Epithelial cell of esophagus (primary cell): ENCODE results near the gene MYRIP.

Experiments used
- DNase-seq: peaks from one replicate; pipeline ENCODE4 v3.0.0; 2010; ENCODE audit warnings: low read depth
- H3K4me3 ChIP-seq: 2 replicates; pipeline ENCODE4 v1.5.1; 2011; ENCODE audit warnings: mild to moderate bottlenecking, low read length, control low read depth
- CTCF ChIP-seq: IDR thresholded peaks from 2 replicates; pipeline ENCODE4 v1.5.1; 2011; ENCODE audit warnings: low read depth, mild to moderate bottlenecking, low read length, control low read depth, inconsistent platforms; ENCODE audit not compliant: insufficient read depth; ENCODE audit errors: missing control alignments

Gene MYRIP

GRCh38 chr3:40298075-40298474, 488.7 kb downstream of the MYRIP start:
- DNase-seq, result no peak

DNA sequence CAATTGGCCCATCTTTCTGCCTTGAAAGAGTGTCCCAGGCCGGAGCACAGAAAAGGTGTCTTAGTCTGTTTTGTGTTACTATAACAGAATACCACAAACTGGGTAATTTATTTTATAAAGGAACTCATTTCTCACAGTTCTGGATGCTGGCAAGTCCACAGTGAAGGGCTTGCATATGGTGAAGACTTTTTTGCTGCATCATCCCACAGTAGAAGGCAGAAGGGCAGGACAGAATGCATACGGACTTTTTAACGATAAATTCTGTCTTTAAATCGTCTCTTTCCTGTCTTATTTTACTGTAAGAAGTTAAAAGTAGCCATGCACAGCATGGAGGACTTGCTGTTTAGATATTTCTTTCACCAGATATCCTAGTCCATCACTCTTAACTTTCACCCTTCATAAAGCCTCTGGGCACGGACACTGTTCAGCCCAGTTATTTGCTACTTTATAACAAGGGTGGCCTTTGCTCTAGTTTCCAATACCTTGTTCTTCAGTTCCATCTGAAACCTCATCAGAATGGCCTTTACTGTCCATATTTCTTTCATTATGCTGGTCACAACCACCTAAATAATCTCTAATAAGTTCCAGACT, 489.8 kb downstream of the MYRIP start:
- DNase-seq, result no peak
- TF ChIP-seq CTCF, result no peak
- H3K4me3 ChIP-seq, result no peak overlapping the region

More at GRCh38 chr3:40298075-40298474, 488.7 kb downstream of the MYRIP start:
- TF ChIP-seq CTCF, result no peak
- no peak overlapping the region for H3K4me3 ChIP-seq

DNA sequence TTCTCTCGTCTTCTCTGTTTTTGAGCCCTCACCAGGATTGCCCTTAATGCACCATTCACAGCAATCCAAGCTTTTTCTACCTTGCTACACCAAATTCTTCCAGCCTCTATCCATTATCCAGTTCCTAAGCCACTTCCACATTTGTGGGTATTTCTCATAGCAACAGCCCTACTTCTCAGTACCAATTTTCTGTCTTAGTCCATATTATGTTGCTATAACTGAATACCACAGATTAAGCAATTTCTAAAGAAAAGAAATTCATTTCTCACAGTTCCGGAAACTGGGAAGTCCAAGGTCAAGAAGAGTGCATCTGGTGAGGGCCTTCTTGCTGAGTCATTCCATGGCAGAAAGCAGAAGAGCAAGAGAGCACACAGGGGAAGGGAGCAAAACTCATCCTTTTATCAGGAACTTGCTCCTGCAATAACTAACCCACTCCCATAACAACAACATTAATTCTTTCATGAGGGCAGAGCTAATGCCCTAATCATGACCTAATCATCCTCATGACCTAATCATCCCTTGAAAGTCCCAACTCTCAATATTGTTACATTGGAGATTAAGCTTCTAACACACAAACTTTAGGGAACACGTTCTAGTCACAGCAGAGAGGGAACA, 490.4 kb downstream of the MYRIP start:
- no peak overlapping the region for H3K4me3 ChIP-seq
- DNase-seq, result peak; percentile 30
- TF ChIP-seq CTCF, result no peak

GRCh38 chr3:40302784-40303183, 493.4 kb downstream of the MYRIP start:
- DNase-seq, result no peak
- no peak for TF ChIP-seq CTCF
- no peak overlapping the region for H3K4me3 ChIP-seq

GRCh38 chr3:40304352-40304751, 494.9 kb downstream of the MYRIP start:
- no peak for TF ChIP-seq CTCF
- no peak for DNase-seq
- no peak overlapping the region for H3K4me3 ChIP-seq

- H3K4me3 ChIP-seq, result no peak overlapping the region
- DNase-seq, result no peak
- no peak for TF ChIP-seq CTCF
Measured at GRCh38 chr3:40306336-40306735, 496.9 kb downstream of the MYRIP start.

- no peak for TF ChIP-seq CTCF
- no peak overlapping the region for H3K4me3 ChIP-seq
- no peak for DNase-seq
Measured at GRCh38 chr3:40307176-40307575, 497.8 kb downstream of the MYRIP start.
